Measurements from ENCODE around the gene DNAI1. TPM values are rescaled to one million over a fixed set of nuclear protein-coding genes. Genes with fewer than 3 reads are reported as not detected.

DNAI1 gene
- total RNA-seq, 1 experiment from 2014 or later: 0.52 TPM

- Histone ChIP-seq H3K27me3 (replicated peaks; ENCODE audit: control insufficient read depth, insufficient read depth, low read length) (no peaks in the 10 kb centered on the region), H3K36me3 (ENCODE audit: control insufficient read depth, insufficient read depth, low read length) (no peaks in the 10 kb centered on the region), H3K4me1 (peaks cover 7% of the 10 kb centered on the region; the same call in 1 of the 2 replicates), H3K9me3 (no peaks in the 10 kb centered on the region), H3K4me3 (ENCODE audit: low read depth, low read length) (no peak overlapping the region)
- no peak overlapping the region for H3K4me3 Mint-ChIP-seq (ENCODE audit: unreplicated experiment)
- no peaks in the 10 kb centered on the region for H3K4me1 Mint-ChIP-seq (ENCODE audit: low read depth, unreplicated experiment)
- H3K27ac Mint-ChIP-seq (ENCODE audit: unreplicated experiment): no peak overlapping the region
- POLR2A ChIA-PET: interaction anchor here (0.5 kb wide), 1 partner anchor 52 kb away, joined by 3 read pairs; no protein-coding TSS in a partner anchor
- H3K27me3 Mint-ChIP-seq (ENCODE audit: insufficient read depth, unreplicated experiment): no peaks in the 10 kb centered on the region
- no peaks in the 10 kb centered on the region for H3K36me3 Mint-ChIP-seq (ENCODE audit: insufficient read depth, unreplicated experiment)
- H3K9me3 Mint-ChIP-seq (ENCODE audit: unreplicated experiment): no peaks in the 10 kb centered on the region
- CTCF ChIA-PET: interaction anchor here (0.7 kb wide), 1 partner anchor 1024 kb away, joined by 4 read pairs; no protein-coding TSS in a partner anchor
- no TSS peak for BruUV-seq (replicated peaks)
- TF ChIP-seq CTCF (IDR thresholded peaks at IDR 0.05; ENCODE audit: insufficient read depth in 1 of 2, low read depth in 1 of 2, low read length in 1 of 2, severe bottlenecking in 1 of 2, unreplicated experiment in 1 of 2): no peak
- no peak for DNase-seq
- intact Hi-C loops (cut with micrococcal nuclease; ENCODE audit: unreplicated experiment): no loop called here
Measured at GRCh38 chr9:34440017-34440416, 18.6 kb upstream of the DNAI1 start.

GRCh38 chr9:34442770-34443169, 15.8 kb upstream of the DNAI1 start:
- no peak overlapping the region for H3K4me3 Mint-ChIP-seq (ENCODE audit: unreplicated experiment)
- Histone ChIP-seq H3K4me3 (ENCODE audit: low read depth, low read length) (no peak overlapping the region), H3K27me3 (replicated peaks; ENCODE audit: control insufficient read depth, insufficient read depth, low read length) (no peaks in the 10 kb centered on the region), H3K36me3 (ENCODE audit: control insufficient read depth, insufficient read depth, low read length) (no peaks in the 10 kb centered on the region), H3K4me1 (peaks cover 7% of the 10 kb centered on the region; the same call in 1 of the 2 replicates), H3K9me3 (no peaks in the 10 kb centered on the region)
- ChIA-PET CTCF (no interaction called here), POLR2A (no interaction called here)
- H3K27ac Mint-ChIP-seq (ENCODE audit: unreplicated experiment): no peak overlapping the region
- H3K9me3 Mint-ChIP-seq (ENCODE audit: unreplicated experiment): no peaks in the 10 kb centered on the region
- H3K27me3 Mint-ChIP-seq (ENCODE audit: insufficient read depth, unreplicated experiment): no peaks in the 10 kb centered on the region
- intact Hi-C loops (cut with micrococcal nuclease; ENCODE audit: unreplicated experiment): no loop called here
- no peaks in the 10 kb centered on the region for H3K4me1 Mint-ChIP-seq (ENCODE audit: low read depth, unreplicated experiment)
- no peaks in the 10 kb centered on the region for H3K36me3 Mint-ChIP-seq (ENCODE audit: insufficient read depth, unreplicated experiment)
- no peak for TF ChIP-seq CTCF (IDR thresholded peaks at IDR 0.05; ENCODE audit: insufficient read depth in 1 of 2, low read depth in 1 of 2, low read length in 1 of 2, severe bottlenecking in 1 of 2, unreplicated experiment in 1 of 2)
- DNase-seq: no peak
- BruUV-seq (replicated peaks): no TSS peak

GRCh38 chr9:34443533-34443932, 15.1 kb upstream of the DNAI1 start:
- Mint-ChIP-seq H3K4me3 (ENCODE audit: unreplicated experiment) (no peak overlapping the region), H3K27ac (ENCODE audit: unreplicated experiment) (no peak overlapping the region), H3K4me1 (ENCODE audit: low read depth, unreplicated experiment) (no peaks in the 10 kb centered on the region), H3K9me3 (ENCODE audit: unreplicated experiment) (no peaks in the 10 kb centered on the region), H3K27me3 (ENCODE audit: insufficient read depth, unreplicated experiment) (no peaks in the 10 kb centered on the region), H3K36me3 (ENCODE audit: insufficient read depth, unreplicated experiment) (no peaks in the 10 kb centered on the region)
- TF ChIP-seq CTCF (IDR thresholded peaks at IDR 0.05; ENCODE audit: insufficient read depth in 1 of 2, low read depth in 1 of 2, low read length in 1 of 2, severe bottlenecking in 1 of 2, unreplicated experiment in 1 of 2): no peak
- Histone ChIP-seq H3K27me3 (replicated peaks; ENCODE audit: control insufficient read depth, insufficient read depth, low read length) (no peaks in the 10 kb centered on the region), H3K4me1 (peaks cover 7% of the 10 kb centered on the region; the same call in 1 of the 2 replicates), H3K36me3 (ENCODE audit: control insufficient read depth, insufficient read depth, low read length) (no peaks in the 10 kb centered on the region), H3K4me3 (ENCODE audit: low read depth, low read length) (no peak overlapping the region), H3K9me3 (no peaks in the 10 kb centered on the region)
- ChIA-PET CTCF (interaction anchor here (1.1 kb wide), 1 partner anchor 39 kb away, joined by 3 read pairs; no protein-coding TSS in a partner anchor), POLR2A (no interaction called here)
- intact Hi-C loops (cut with micrococcal nuclease; ENCODE audit: unreplicated experiment): no loop called here
- BruUV-seq (replicated peaks): no TSS peak
- DNase-seq: no peak

All from Caco-2 (cell line).